DOHH2 (cell line): Measurements from ENCODE around the gene STK38L.

Experiments used
- H3F3A ChIP-seq: fragments of 200-600 bp; sonication (generic), shearing (Covaris generic); 2 replicates; pipeline ENCODE4 v1.6.0; 2016; ENCODE audit warnings: antibody characterized with exemption, mild to moderate bottlenecking; ENCODE audit not compliant: control insufficient read depth, insufficient read depth
- H3K27ac ChIP-seq: fragments of 200-600 bp; sonication (generic); 2 replicates; pipeline ENCODE4 v1.5.1; 2014; ENCODE audit warnings: low read depth, mild to moderate bottlenecking, low read length, moderate library complexity
- H3K27me3 ChIP-seq: fragments of 200-600 bp; sonication (generic); 2 replicates; pipeline ENCODE4 v1.6.1; 2014; ENCODE audit warnings: mild to moderate bottlenecking, low read length, mixed read lengths; ENCODE audit not compliant: control insufficient read depth
- H3K36me3 ChIP-seq: fragments of 200-600 bp; sonication (generic); 2 replicates; pipeline ENCODE4 v1.6.1; 2014; ENCODE audit warnings: mild to moderate bottlenecking, low read length, moderate library complexity, mixed read lengths; ENCODE audit not compliant: control insufficient read depth
- H3K4me1 ChIP-seq: fragments of 200-600 bp; sonication (generic); 2 replicates; pipeline ENCODE4 v1.6.1; 2014; ENCODE audit warnings: mild to moderate bottlenecking, low read length, mixed read lengths; ENCODE audit not compliant: control insufficient read depth
- H3K4me2 ChIP-seq: fragments of 200-600 bp; sonication (generic); 2 replicates; pipeline ENCODE4 v1.6.0; 2014; ENCODE audit warnings: mild to moderate bottlenecking, low read length, moderate library complexity
- H3K4me3 ChIP-seq: fragments of 200-600 bp; sonication (generic); 2 replicates; pipeline ENCODE4 v1.5.1; 2014; ENCODE audit warnings: mild to moderate bottlenecking, low read length, mixed read lengths
- H3K79me2 ChIP-seq: fragments of 200-600 bp; sonication (generic); 2 replicates; pipeline ENCODE4 v1.6.1; 2014; ENCODE audit warnings: mild to moderate bottlenecking, low read length, mixed read lengths; ENCODE audit not compliant: control insufficient read depth
- H3K9me2 ChIP-seq: fragments of 200-600 bp; sonication (generic); replicated peaks from 2 replicates; pipeline ENCODE4 v1.6.1; 2014; ENCODE audit warnings: mild to moderate bottlenecking, low read length, mixed read lengths; ENCODE audit not compliant: control insufficient read depth
- H3K9me3 ChIP-seq: fragments of 200-600 bp; sonication (generic); 2 replicates; pipeline ENCODE4 v1.6.1; 2014; ENCODE audit warnings: antibody characterized with exemption, low read length, mixed read lengths; ENCODE audit not compliant: control insufficient read depth, insufficient read depth
- H4K20me1 ChIP-seq: fragments of 200-600 bp; sonication (generic); 2 replicates; pipeline ENCODE4 v1.6.0; 2014; ENCODE audit warnings: low read depth, mild to moderate bottlenecking, antibody characterized with exemption, low read length, moderate library complexity; ENCODE audit not compliant: control insufficient read depth, insufficient read depth
- EZH2phosphoT487 ChIP-seq: fragments of 200-600 bp; sonication (generic); IDR thresholded peaks from 2 replicates; pipeline ENCODE4 v1.6.1; 2017; ENCODE audit warnings: borderline replicate concordance, mild to moderate bottlenecking, antibody characterized with exemption, low read length, moderate library complexity, mixed read lengths
- TF ChIP-seq, protein P1 (sequence below): fragments of 200-600 bp; sonication (generic); IDR thresholded peaks from one replicate; pipeline ENCODE4 v1.5.1; 2014; ENCODE audit warnings: antibody characterized with exemption, mild to moderate bottlenecking, low read depth, low read length; ENCODE audit not compliant: poor library complexity, severe bottlenecking

The STK38L gene

DNA sequence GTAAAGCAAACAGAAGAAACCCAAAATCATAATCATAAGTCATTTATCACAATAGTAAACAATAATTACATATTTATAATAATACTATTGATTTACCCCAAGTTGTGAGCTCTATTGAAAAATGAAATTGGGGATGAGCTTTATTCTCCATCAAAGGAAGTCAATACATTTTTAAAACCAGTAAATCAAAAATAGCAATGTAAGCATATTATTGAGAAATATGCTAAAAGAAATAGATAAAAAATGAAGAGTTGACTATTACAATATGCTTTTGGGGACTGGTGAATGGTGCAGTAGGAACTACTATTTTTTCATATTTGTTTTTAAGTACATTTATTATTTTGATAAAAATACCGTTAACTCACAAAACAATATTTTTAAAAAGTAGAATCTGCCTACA, 31.2 kb upstream of the STK38L start:
- H3K4me2 ChIP-seq = no peak overlapping the region
- H3K79me2 ChIP-seq = no peaks in the 10 kb centered on the region
- no peaks in the 10 kb centered on the region for H4K20me1 ChIP-seq
- H3K27ac ChIP-seq = no peak overlapping the region
- no peaks in the 10 kb centered on the region for H3F3A ChIP-seq
- no peaks in the 10 kb centered on the region for H3K9me2 ChIP-seq
- peaks cover 9% of the 10 kb centered on the region; the same call in 1 of the 2 replicates for H3K9me3 ChIP-seq
- H3K4me1 ChIP-seq = no peaks in the 10 kb centered on the region; the same call in 1 of the 2 replicates
- no peak overlapping the region for H3K4me3 ChIP-seq
- no peaks in the 10 kb centered on the region for H3K27me3 ChIP-seq
- H3K36me3 ChIP-seq = no peaks in the 10 kb centered on the region
- TF ChIP-seq EZH2phosphoT487 = no peak
- TF ChIP-seq, protein P1, sequence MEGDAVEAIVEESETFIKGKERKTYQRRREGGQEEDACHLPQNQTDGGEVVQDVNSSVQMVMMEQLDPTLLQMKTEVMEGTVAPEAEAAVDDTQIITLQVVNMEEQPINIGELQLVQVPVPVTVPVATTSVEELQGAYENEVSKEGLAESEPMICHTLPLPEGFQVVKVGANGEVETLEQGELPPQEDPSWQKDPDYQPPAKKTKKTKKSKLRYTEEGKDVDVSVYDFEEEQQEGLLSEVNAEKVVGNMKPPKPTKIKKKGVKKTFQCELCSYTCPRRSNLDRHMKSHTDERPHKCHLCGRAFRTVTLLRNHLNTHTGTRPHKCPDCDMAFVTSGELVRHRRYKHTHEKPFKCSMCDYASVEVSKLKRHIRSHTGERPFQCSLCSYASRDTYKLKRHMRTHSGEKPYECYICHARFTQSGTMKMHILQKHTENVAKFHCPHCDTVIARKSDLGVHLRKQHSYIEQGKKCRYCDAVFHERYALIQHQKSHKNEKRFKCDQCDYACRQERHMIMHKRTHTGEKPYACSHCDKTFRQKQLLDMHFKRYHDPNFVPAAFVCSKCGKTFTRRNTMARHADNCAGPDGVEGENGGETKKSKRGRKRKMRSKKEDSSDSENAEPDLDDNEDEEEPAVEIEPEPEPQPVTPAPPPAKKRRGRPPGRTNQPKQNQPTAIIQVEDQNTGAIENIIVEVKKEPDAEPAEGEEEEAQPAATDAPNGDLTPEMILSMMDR = no peak

DNA sequence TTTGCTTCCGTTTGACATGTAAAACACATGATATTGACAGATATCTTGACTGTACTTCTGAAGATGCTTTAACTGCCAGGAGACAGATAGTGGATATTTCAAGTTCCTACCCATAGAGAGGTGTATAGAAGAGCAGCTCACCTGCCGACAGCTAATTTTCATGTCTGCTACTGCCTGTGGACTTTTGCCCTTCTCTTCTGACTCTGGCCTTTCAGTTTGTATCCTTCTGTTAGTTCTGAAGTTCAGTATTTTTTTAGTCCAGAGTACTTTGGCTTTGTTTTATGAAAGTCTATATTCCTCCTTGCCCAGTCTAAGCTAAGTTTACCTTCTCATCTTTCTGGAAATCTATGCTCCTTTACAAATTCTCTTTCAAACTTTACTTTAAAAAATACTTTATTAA, 30.8 kb upstream of the STK38L start:
- Histone ChIP-seq H3K36me3 (no peaks in the 10 kb centered on the region), H3K79me2 (no peaks in the 10 kb centered on the region), H3F3A (no peaks in the 10 kb centered on the region), H3K4me1 (no peaks in the 10 kb centered on the region), H3K4me2 (no peak overlapping the region), H3K9me3 (peaks cover 9% of the 10 kb centered on the region; the same call in 1 of the 2 replicates), H3K27me3 (no peaks in the 10 kb centered on the region), H4K20me1 (no peaks in the 10 kb centered on the region), H3K4me3 (no peak overlapping the region), H3K9me2 (no peaks in the 10 kb centered on the region), H3K27ac (no peak overlapping the region)
- TF ChIP-seq, protein P1 = no peak

DNA sequence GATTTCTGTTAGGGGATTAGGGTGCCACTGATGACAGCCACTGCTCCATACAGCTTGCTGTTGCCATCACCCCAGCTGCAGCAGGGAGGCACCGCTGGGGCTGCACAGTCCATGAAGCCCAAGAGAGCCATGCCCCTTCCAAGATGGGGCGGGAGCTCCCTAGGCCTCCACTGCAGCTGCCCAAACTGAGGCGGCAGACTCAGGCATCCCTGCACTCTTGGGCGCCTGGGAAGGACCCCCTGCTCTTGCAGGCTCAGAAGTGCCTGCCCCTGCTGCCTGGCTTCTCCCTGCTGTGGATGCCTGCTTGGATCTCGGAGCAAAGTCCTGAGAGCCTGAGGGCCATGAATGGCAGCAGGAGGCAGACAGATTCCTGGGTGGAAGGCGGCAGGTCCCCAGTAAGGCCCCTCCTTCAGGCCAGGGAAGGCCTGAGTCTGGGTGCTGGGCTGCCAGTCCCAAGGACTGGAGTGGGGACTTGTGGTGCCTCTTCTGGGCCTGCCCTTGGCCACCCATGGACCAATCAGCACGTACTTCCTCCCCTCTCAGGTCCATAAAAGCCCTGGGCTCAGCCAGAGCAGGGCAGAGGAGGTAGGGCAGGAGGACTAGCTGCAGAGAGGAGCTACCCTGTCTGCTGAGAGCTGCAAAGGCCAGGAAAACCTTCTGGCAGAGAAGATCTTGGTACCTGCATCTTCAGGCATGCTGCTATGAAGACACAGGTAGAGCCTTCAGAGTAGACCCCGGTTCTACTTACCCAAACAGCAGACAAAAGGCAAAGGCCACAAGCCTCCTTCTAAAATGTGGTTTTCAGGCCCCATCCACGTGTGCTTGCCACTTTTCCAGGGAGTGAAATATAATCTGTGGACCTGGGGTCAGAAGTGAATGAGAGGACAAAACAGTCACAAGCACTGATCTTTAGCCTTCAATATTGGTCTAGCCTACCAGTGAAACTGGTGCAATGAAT, 30.0 kb upstream of the STK38L start:
- H3K4me1 ChIP-seq = peaks cover 2% of the 10 kb centered on the region
- no peaks in the 10 kb centered on the region for H3K36me3 ChIP-seq
- no peak overlapping the region for H3K4me2 ChIP-seq
- H3F3A ChIP-seq = no peaks in the 10 kb centered on the region
- H3K4me3 ChIP-seq = no peak overlapping the region
- no peak overlapping the region for H3K27ac ChIP-seq
- H4K20me1 ChIP-seq = no peaks in the 10 kb centered on the region
- peaks cover 9% of the 10 kb centered on the region; the same call in 1 of the 2 replicates for H3K9me3 ChIP-seq
- no peak for TF ChIP-seq EZH2phosphoT487
- TF ChIP-seq, protein P1 = no peak
- H3K9me2 ChIP-seq = no peaks in the 10 kb centered on the region
- H3K79me2 ChIP-seq = no peaks in the 10 kb centered on the region
- H3K27me3 ChIP-seq = no peaks in the 10 kb centered on the region
